HG02884 (cell line): ENCODE measurements around the gene PRG2.
A peak's percentile ranks its signal among the peaks of the same experiment; 100 is the strongest.

Experiments used
- ATAC-seq: cut with Tn5 transposase; IDR thresholded peaks from one replicate; pipeline ENCODE4 v1.9.1; 2021; ENCODE audit warnings: mild to moderate bottlenecking, moderate library complexity; ENCODE audit not compliant: unreplicated experiment

PRG2 gene, protein sequence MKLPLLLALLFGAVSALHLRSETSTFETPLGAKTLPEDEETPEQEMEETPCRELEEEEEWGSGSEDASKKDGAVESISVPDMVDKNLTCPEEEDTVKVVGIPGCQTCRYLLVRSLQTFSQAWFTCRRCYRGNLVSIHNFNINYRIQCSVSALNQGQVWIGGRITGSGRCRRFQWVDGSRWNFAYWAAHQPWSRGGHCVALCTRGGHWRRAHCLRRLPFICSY

DNA sequence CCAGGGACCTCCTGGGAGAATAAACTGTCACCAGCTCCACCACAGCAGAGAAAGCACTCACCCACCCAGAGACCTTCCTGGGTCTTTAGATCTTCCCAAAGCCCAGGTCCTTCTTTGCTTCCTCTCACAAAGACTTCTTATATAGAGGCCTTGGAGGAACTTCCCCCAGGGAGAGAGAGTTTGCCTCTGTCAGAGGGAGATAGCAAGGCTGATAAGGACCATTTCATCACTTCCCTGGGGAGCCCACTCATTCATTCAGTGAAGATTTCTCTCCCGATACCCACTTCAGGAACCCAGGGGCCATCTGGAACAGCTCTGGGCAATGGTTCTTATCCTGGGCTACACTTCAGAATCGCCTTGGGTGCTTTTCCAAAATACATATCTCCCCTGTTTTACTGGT lies at the start of gene PRG2:
TSS of gene PRG2 (minus strand) at position 116 of the 400 bp plus-strand sequence. CDS start 706 bp downstream, outside the sequence.
- ATAC-seq, result no peak

DNA sequence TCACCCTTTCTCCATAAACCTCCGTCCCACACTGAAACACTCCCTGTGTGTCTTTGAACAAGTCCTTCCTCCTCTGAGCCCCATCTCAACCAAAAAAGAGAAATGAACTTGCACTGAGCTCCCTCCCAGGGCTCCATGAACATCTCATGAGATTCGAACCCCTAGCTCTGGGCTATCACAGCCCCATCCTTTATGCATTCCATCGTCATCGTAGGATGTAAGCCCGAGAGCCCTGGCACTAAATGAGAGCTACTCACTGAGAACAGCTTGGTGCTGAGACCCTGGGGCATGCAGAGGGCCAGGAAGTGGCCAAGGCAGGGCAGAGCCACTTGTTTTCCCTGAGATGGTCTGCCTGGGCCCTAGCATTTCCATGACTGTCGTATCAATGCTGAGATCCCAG lies 49.3 kb upstream of the PRG2 start:
- no peak for ATAC-seq

DNA sequence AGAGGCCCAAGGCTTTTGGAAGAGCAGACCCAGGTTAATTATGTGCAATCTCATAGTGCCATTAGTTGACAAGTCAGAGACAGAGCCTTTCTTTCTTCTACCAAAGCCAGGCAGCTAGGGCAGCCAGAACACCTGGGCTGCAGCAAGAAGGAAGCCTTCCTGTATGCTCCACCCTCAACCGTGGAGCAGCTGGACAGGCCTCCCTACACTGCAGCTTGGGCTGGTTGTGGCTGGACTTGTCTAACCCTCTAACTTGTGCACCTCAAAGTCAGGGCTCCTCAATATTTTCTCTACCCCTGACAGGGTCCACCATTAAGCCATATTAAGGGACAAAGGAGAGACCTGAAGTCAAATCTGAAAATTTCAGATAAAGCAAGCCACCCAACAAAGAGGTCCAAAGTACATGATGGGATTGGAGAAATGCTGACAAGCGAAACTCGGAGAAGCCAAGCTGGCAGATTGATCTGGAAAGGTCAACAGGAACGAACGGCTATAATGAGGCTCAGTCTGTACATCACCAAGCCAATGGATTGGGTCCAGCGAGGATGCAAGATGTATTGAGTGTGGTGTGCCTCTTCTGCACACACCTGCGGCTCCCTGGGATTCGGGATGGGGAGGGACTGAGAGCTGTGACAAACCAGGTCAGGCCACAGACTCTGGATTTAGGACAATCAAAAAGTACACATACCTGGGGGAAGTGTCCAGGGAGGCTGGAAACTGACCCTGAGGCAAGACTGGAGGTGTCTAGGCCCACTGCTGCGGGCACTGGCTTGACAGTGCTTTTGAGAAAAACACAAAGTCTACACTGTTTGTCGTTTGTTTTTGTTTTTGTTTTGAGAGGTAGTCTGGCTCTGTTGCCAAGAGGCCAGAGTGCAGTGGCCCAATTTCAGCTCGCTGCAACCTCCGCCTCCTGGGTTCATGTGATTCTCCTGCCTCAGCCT lies 48.2 kb upstream of the PRG2 start:
- no peak for ATAC-seq

DNA sequence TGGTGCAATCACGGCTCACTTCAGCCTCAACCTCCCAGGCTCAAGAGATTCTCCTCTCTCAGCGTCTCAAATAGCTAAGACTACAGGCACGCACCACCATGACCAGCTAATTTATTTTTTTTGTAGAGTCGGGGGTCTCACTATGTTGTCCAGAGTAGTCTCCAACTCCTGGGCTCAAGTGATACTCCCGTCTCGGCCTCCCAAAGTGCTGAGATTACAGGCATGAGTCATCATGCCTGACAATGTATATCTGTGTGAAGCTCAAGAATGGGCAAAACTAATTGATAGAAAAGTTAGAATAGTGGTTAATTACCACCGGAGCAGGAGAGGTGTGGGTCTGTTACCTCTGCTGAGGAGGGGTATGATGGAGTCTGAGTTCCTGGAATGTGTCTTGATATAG lies 45.6 kb upstream of the PRG2 start:
- ATAC-seq, result no peak

DNA sequence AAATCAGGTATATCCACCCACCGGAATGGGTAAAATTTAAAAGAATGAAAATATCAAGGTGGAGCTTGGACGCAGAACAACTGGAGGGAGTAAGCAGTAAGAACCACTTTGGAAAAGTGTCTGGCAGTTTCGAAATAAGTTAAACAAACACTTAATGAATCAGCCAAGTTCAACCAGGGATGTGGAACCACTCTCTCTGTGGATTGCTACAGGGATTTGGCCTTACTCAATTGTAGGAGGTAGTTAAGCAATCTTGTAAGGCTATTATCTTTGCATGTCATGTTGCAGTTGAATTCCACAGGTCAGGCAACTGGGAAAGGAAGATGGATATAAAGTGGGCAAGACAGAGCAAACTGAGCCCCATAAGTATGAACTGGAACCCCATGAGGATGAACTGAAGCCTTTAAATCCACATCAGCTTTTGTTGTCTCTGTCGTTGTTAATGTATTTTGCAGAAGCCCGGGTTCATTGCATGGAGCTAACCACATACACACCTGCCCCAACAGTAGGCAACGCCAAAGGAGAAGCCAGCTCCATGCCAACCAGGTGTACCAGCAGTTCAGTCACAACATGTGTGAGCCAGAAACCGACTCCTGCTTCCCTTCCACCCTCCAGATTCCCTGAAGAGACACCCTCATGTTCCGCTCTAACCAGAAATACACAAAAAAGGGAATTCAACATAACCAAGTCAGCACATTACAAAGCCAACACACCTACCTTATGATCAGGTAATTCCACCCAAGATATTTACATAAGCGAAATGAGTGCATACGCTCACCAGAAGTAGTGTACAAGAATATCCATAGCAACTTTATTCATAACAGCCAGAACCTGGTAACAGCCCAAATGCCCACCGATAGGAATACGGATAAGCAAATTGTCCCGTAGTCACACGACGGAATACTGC lies 44.4 kb upstream of the PRG2 start:
- no peak for ATAC-seq

DNA sequence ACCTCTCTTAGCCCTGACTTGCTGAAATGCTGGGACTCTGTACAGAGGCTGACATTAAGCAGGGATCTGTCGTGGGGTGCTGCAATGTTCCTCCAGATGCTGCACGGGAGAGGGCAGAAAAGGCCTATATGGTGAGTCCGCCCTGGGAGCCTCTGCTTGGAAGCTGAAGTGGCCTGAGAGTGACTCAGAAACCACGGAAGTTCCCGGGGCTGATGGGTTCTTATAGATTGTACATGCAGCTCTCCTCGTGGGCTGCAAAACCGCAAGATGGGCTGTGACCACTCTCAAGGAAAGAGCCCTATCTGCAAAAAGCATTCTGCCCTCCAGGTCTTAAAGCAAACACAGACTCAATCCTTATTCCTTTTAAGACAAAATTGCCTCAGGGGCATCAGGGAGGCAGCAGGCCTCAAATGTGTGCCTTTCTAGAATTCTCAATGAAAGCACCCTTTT lies 42.3 kb upstream of the PRG2 start:
- ATAC-seq, result peak; percentile 58

DNA sequence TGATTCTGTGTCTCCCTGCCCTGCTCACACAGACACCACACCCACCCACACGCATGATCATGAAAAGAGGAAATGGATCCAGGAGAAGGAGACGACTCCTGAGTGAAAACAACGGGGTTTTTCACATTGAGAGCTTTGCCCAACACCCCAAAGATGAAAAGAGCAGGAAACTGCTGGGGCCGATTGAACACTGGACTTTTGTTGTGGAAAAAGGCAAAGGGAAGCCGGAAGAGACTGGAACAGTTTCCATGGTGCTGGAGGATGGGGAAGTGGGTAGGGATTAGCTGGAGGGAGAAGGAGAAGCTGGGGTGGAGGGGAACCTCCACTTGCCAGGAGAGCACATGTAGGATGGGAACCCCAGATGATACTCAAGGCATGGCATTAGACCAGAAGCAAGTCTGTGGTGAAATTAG lies 41.7 kb upstream of the PRG2 start:
- ATAC-seq, result no peak

DNA sequence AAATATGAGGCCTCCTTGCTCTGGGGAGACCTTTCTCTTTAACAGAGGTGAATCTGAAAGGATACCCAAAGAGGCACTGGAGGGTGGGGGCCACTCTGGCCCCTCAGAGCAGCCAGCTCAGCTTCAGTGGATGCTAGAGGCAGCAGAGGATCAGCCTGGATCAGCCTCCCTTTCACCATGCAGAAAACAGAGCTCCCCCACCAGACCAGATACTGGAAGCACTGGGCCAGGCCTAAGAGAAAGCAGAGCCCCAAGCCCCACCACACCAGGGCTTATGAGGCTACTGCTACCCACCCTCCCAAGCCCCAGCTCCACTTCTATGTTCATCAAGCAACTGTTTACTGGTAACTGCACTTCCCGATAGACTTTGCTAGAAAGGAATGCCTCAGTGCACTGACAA lies 40.5 kb upstream of the PRG2 start:
- ATAC-seq, result no peak

DNA sequence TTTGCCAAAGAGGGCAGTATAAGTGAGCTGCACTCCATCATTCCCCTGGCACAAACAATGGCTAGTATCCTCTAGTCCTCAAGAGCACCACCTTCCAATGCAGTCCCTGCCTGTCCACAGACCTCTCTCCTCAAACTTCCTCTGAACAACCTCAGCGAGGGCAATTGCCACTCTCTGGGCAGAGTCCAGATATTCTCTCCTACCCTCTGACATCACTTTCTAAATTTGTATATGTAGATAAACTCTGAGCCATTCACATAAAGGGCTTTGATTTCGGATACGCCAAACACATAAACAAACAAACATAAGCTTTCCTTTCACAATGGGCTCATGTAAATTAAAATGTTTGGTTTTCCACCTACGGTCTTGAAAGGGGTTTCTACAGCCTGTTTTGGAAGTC lies 39.5 kb upstream of the PRG2 start:
- no peak for ATAC-seq

DNA sequence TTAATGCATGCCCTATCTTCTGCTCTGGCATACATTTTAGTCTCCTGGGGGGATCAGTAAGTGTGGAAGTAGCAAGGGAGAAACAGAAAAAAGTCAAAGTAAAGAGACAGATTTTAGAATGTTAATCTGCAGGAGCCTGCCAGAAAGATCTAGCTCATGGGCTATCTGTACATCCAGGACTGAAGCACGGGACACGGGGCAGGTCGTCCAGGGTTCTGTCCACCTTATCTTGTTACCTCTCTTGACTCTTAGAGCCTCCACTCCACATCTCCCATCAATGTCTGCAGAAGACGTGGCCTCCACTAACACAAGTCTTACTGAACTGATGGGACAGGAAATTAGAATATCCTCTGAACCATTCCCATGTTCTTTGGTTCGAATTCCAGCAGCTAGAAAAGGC lies 38.2 kb upstream of the PRG2 start:
- no peak for ATAC-seq

DNA sequence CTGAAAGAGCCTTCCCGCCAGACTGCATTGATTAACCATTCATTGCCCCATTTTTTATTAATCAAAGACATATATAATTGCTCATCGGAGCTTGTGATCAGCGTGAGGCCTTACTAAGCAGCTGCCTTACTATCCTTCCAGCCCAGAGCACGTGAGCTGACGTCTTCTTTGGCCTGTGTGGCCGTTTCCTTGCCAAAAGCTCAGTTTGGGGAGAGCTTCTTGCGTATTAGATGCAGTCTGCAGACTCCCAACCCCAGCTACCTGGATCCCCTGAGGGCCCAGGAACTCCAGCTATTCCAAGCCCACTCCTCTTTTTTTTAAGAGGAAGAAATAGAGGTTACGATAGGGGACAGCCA lies 37.3 kb upstream of the PRG2 start:
- no peak for ATAC-seq

DNA sequence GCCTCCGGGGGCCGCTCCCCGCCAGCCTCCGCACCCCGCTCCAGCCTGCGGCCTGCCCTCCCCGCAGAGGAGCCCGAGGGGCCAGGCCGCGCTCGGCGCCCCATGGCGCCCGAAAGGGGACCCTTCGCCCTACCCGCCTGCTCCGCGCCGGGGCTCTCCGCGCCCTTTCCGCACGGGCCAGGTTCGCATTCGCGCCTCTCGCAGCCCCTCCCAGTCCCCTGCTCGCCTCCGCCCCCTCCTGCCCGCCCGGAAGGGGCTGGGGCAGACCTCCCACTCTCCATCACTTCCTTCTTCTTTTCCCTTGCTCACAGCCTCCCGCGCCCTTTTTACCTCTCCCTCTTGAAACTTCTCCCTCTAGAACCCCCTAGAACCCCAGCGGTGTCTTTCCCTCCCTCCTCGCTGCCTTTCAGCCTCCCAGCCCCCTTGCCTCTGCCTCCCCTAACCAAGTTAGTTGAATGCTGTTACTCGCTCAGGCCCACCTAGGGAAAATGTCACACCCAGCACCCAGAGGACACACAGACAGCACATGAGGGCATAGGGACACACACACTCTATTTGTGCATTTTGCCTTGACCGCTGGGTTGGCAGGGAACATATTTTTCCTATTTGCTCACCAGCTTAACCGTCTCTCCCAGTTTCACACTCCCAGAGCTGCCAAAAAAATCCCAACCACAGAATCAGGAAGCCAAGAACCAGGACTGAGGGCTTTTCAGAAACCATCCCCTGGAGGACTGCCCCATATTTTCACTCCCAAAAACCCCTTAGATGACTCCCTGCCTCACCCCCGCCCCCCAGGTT lies 36.7 kb upstream of the PRG2 start, which contains the start of gene SLC43A3:
TSS of gene SLC43A3 (minus strand) at position 193 of the 798 bp plus-strand sequence. CDS start 949 bp downstream, outside the sequence.
- peak; percentile 51 for ATAC-seq

DNA sequence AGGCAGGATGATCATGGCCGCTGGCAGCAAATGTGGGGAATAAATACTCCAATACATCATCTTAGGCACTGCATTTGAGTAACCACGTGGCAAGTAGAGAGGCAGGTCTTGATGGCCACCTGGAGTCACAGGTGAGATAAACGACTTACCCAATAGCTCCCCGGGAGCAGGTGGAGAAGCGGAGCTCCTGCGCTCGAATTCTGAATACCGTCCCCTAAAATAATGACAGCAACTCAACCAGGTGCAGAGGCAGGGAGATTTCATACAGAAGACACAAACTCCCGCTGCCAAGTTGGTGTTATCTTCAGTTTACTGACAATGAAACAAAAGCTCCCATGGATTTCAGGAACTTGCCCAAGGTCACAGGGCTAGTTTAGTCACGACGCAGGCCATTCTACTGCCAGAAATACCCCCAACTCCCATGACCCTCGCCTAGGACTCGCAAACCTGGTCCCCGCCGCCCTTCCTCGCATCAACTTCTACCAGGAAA lies 36.0 kb upstream of the PRG2 start:
- ATAC-seq, result no peak

DNA sequence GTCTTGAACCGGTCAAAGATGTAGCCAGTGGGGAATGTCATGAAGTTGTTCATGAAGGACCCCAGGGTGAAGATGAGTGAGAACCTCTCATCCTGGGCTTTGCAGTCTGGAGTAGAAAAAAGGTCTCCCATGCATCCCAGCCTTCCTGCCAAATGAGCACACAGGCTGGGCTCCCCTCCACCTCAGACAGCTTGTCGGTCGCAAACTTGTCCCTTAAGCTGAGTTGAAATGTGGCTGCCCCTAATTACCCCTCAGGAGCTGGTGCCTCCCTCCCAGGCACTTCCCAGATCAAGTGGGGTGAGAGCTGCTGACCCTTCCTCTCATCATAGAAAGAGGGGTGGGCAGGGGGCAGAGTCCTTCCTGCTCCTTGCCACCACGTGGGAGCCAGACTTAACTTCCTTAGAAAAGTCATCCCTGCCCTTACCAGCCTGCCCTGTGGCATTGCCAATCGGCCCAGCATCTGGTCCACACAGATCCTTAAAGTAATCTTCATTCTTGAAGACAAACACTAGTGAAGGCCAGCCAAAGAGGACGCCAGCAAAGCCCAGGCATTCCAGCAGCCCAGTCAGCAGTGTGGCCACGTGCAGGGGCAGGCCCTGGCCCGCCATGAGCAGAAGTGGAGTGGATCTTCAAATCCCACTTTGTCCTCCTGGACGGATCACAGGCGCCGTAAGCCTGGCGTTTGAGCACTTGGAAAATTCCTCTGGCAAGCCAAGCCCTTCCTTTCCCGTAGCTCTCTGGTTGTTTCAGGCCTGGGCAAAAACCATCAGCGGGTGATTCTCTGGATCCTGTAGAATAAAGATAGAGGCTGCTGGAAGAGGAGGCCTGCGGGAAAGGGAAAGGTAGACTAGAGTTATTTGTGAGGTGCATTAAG lies 35.4 kb upstream of the PRG2 start:
- no peak for ATAC-seq

DNA sequence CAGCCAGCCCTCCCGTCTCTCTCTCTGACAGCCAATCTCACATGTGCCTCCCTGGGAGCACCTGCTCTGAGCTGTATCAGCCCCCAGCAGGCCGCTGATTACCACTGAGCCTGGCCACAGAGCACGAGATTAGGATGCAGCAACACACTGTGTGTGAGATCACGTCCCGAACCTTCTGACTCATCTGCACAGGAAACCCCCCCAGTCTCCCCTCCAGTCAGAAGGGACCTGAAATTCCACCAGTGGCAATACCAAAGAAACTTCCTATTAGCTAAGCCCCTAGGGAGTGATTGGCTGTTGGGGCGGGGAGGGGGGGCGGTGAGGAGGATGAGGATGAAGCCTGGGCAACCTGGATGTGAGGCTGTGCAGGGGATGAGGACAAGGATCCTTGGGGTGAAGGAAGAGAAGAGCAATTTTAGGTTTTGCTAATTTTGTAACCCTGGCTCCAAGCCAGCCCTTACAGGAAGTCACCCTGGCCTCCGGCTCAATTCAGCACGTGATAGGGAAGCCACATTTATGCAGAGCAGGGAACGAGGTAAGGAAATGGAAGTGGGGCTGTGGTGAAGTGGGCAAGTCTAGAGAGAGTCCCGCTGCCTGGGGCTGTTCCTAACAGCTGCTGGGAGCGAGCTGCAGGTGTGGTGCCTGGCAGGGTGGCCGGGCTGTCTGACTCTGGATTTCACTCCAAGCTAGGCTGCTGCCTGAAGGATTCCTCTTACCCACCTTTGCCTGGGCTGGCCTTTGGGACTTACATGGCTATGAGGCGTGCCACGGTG lies 34.5 kb upstream of the PRG2 start:
- ATAC-seq, result peak; percentile 90

DNA sequence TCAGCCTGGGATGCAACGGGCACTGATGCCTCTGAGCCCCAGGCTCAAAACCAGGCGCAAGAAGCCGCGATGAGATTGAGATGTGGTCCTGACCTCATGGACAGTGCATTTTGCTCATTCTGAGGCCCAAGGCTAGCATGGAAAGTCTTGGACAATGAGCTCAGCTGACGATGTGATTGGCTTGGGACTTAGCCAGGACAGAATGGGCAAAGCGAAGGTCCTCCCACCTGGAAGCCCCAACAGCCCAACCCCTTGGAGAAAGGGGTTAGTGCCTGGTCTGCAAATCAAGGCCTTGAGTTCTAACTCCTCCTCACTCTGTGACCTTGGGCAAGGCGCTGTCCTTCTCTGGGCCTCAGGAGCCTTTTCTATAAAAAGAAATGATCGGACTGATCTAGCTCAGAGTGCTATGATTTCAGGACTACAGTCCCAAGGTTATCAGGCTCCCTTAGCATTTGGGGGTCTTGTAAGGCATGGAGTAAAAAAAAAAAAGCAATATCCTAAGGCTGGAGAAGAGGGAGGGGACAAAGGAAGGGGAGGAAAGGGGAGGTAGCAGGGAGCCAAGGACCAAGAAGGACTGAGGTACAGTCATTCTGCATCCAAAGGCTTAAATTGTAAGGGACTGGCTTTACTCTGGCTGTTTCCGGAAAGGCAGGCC lies 33.8 kb upstream of the PRG2 start:
- ATAC-seq, result no peak

DNA sequence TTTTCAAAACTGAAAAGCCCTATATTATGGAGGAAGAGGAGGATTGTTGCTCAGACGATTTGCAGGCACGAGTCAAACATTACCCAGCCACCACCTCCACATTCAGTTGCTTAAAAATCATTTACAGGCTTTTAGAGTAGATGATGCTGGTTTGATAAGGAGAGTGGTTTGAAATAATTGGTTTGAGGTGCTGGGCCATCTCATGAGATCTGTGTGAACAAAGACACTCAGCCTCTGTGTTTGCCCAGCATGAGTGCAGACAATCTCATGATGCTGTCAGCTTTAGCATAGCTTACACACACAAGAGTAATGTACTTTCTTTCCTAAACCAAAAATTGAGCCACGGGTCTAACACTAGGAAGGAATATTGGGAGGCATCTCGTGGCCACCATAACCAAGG lies 32.2 kb upstream of the PRG2 start:
- ATAC-seq, result no peak

DNA sequence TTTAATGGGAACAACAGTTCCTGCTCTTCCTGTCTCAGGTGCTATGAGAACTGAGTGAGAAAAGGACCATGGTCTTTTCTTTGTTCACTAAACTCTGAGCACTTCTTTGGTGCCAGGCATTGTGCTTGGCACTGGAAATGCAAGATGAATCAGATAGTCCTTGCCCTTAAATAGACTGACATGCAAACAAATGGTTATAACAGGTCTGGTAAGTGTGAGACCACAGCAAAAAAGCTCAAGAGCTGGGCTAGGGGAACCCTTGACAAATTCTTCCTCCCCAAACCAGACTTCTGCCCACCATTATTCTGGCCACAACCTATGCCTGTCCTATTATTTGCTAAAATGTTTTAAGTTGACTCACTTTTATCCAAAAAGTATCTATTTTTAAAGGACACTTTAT lies 31.4 kb upstream of the PRG2 start:
- ATAC-seq, result no peak
